B cell (primary cell): Measurements from ENCODE around the gene CCDC136. TPM values are rescaled to one million over a fixed set of nuclear protein-coding genes. Genes with fewer than 3 reads are reported as not detected.
A peak's percentile ranks its signal among the peaks of the same experiment; 100 is the strongest.

ENCODE experiments used
- ATAC-seq: fragments of 200-7000 bp; cut with Tn5 transposase; one replicate; pipeline ENCODE4 v1.10.0; 2021; ENCODE audit warnings: low read depth, mild to moderate bottlenecking, moderate number of reproducible peaks, moderate library complexity
- CTCF ChIA-PET: fragments of 350-600 bp; sonication (Branson Sonifier 250); formaldehyde crosslinking; loops from one replicate; lab custom pipeline; 2021; ENCODE audit warnings: antibody characterized with exemption, inconsistent platforms; lab: Charles Lee
- POLR2A ChIA-PET: fragments of 350-600 bp; sonication (Branson Sonifier 250); formaldehyde crosslinking; loops from one replicate; lab custom pipeline; 2021; ENCODE audit warnings: antibody characterized with exemption; lab: Charles Lee
- DNase-seq: peaks from one replicate; pipeline ENCODE4 v3.0.0; 2013
- H2AFZ ChIP-seq: 2 replicates; pipeline ENCODE4 v1.6.1; 2012; ENCODE audit warnings: mild to moderate bottlenecking, low read depth, low read length; ENCODE audit not compliant: insufficient read depth, poor library complexity, severe bottlenecking
- H3K27ac ChIP-seq, 2 donors: 1 replicate in 1 of 2; 2 replicates in 1 of 2; pipeline ENCODE4 v1.5.1; 2012 to 2013; ENCODE audit warnings: low read length in 2 of 2, mild to moderate bottlenecking in 2 of 2, moderate library complexity in 1 of 2
- H3K27me3 ChIP-seq, 4 experiments: fragments of 200-600 bp in 1 of 4; sonication (generic) in 1 of 4; replicated peaks in 1 of 4; 1 replicate in 2 of 4; 2 replicates in 2 of 4; pipeline versions ENCODE4 v1.6.1 to v1.7.0; 2013 to 2016; ENCODE audit warnings: low read length in 3 of 4, mild to moderate bottlenecking in 2 of 4, mixed read lengths in 1 of 4, moderate library complexity in 1 of 4; ENCODE audit not compliant: insufficient read depth in 4 of 4, control insufficient read depth in 3 of 4; ENCODE audit errors: control extremely low read depth in 1 of 4
- H3K36me3 ChIP-seq, 2 experiments: replicated peaks in 1 of 2; 1 replicate in 1 of 2; 2 replicates in 1 of 2; pipeline versions ENCODE4 v1.6.1 to v1.7.1; 2013; ENCODE audit warnings: low read length in 1 of 2; ENCODE audit not compliant: insufficient read depth in 2 of 2, control insufficient read depth in 1 of 2; ENCODE audit errors: control extremely low read depth in 1 of 2, extremely low read depth in 1 of 2
- H3K4me1 ChIP-seq, 2 donors: fragments of 200-600 bp in 1 of 2; sonication (generic) in 1 of 2; 1 replicate in 1 of 2; 2 replicates in 1 of 2; pipeline versions ENCODE4 v1.5.1 to v1.6.1; 2013 to 2017; ENCODE audit warnings: low read length in 2 of 2; ENCODE audit not compliant: control insufficient read depth in 2 of 2, insufficient read depth in 2 of 2
- H3K4me2 ChIP-seq: replicated peaks from 2 replicates; pipeline ENCODE3; 2012; ENCODE audit warnings: mild to moderate bottlenecking, low read depth, low read length; ENCODE audit not compliant: poor library complexity, severe bottlenecking
- H3K4me3 ChIP-seq, 5 experiments: fragments of 200-600 bp in 1 of 5; sonication (generic) in 1 of 5; 1 replicate in 3 of 5; 2 replicates in 2 of 5; pipeline versions ENCODE4 v1.5.1 to v1.7.0; 2011 to 2016; ENCODE audit warnings: low read length in 4 of 5, mild to moderate bottlenecking in 4 of 5, low read depth in 2 of 5, control low read depth in 1 of 5, moderate library complexity in 1 of 5; ENCODE audit not compliant: insufficient read depth in 1 of 5; ENCODE audit errors: control extremely low read depth in 1 of 5, extremely low read depth in 1 of 5
- H3K79me2 ChIP-seq: fragments of 200-600 bp; sonication (generic); one replicate; pipeline ENCODE4 v1.6.0; 2016; ENCODE audit warnings: low read length; ENCODE audit not compliant: control insufficient read depth, insufficient read depth
- H3K9ac ChIP-seq: fragments of 200-600 bp; sonication (generic); 2 replicates; pipeline ENCODE4 v1.6.1; 2017; ENCODE audit warnings: mild to moderate bottlenecking, low read length, moderate library complexity
- H3K9me3 ChIP-seq, 3 donors: one replicate each; pipeline versions ENCODE4 v1.6.1 to v1.7.1; 2013; ENCODE audit warnings: low read length in 2 of 3; ENCODE audit not compliant: control insufficient read depth in 2 of 3, insufficient read depth in 1 of 3; ENCODE audit errors: control extremely low read depth in 1 of 3
- H4K20me1 ChIP-seq: 2 replicates; pipeline ENCODE4 v1.6.0; 2012; ENCODE audit warnings: mild to moderate bottlenecking, low read length; ENCODE audit not compliant: insufficient read depth, control insufficient read depth, poor library complexity, severe bottlenecking
- H3K27ac Mint-ChIP-seq: one replicate; pipeline ENCODE4 v1.8.0; 2021; ENCODE audit warnings: mixed read lengths
- H3K27me3 Mint-ChIP-seq: one replicate; pipeline ENCODE4 v1.8.0; 2021; ENCODE audit warnings: mixed read lengths
- H3K4me1 Mint-ChIP-seq: one replicate; pipeline ENCODE4 v1.8.0; 2021; ENCODE audit warnings: mixed read lengths
- H3K4me3 Mint-ChIP-seq: one replicate; pipeline ENCODE4 v1.8.0; 2021; ENCODE audit warnings: mixed read lengths
- H3K9me3 Mint-ChIP-seq: one replicate; pipeline ENCODE4 v1.8.0; 2022; ENCODE audit warnings: mixed read lengths; ENCODE audit not compliant: insufficient read depth
- CTCF ChIP-seq: fragments of 200-600 bp; IDR thresholded peaks from one replicate; pipeline ENCODE4 v1.8.0; 2022; ENCODE audit warnings: antibody characterized with exemption, mild to moderate bottlenecking
- EZH2 ChIP-seq: IDR thresholded peaks from 2 replicates; pipeline ENCODE4 v1.6.1; 2012; ENCODE audit warnings: borderline replicate concordance, low read depth, mild to moderate bottlenecking, moderate library complexity, low read length; ENCODE audit not compliant: insufficient read depth, poor library complexity, severe bottlenecking
- WGBS: methylation state at CpG from one replicate; pipeline ENCODE4 v1.1.5; 2013; ENCODE audit warnings: missing lambda C conversion rate; ENCODE audit not compliant: insufficient coverage; 5-methylcytosine and 5-hydroxymethylcytosine counted together
- intact Hi-C: fragments of 100-400 bp; cut with micrococcal nuclease; formaldehyde crosslinking; loops from one replicate; pipeline ENCODE4 v1.10.0; 2022
- polyA plus RNA-seq: library from polyadenylated mRNA; depleted of rRNA; stranded (reverse); fragments of >200 nt; gene quantifications from 2 replicates; pipeline ENCODE4 v1.2.3, GENCODE V29; 2012
- total RNA-seq, 2 donors: library from RNA; stranded (reverse); fragments of 120-200 nt in 1 of 2; gene quantifications; 1 replicate in 1 of 2; 2 replicates in 1 of 2; pipeline versions ENCODE4 v1.2.3 to v1.2.4, GENCODE V29; 2013 to 2022

CCDC136 gene
- total and polyA plus RNA-seq, 2 donors (not counting 1 experiment from before 2014, with no cell fraction given) = 2.2 to 13.9 TPM

- H3K4me1 Mint-ChIP-seq = peaks cover 9% of the 10 kb centered on the region
- H3K9me3 Mint-ChIP-seq = no peaks in the 10 kb centered on the region
- no peaks in the 10 kb centered on the region for H3K27me3 ChIP-seq
- H3K27ac ChIP-seq = no peak overlapping the region
- no peaks in the 10 kb centered on the region for H3K9me3 ChIP-seq
- peak overlapping the region; percentile 80 for H3K4me3 Mint-ChIP-seq
- ATAC-seq = peak; percentile 28
- POLR2A ChIA-PET = interaction anchor here (1.0 kb wide), 1 partner anchor 51 kb away, joined by 3 read pairs; the partner anchor contains the start of gene CALU
- H4K20me1 ChIP-seq = no peaks in the 10 kb centered on the region
- H3K9ac ChIP-seq = peak overlapping the region; percentile 84
- DNase-seq = peak; percentile 43
- H2AFZ ChIP-seq = peak overlapping the region; percentile 96
- peak overlapping the region in 4 of 5 experiments; percentile 71 to 87 (median 78) for H3K4me3 ChIP-seq
- H3K4me2 ChIP-seq = peak overlapping the region; percentile 100
- H3K27ac Mint-ChIP-seq = peak overlapping the region; percentile 52
- no peaks in the 10 kb centered on the region for H3K27me3 Mint-ChIP-seq
- CTCF ChIA-PET = no interaction called here
- H3K36me3 ChIP-seq = no peaks in the 10 kb centered on the region
- 19% methylated on average over 39 of the region's 45 CpGs for WGBS
- TF ChIP-seq EZH2 (no peak), CTCF (no peak)
- no peaks in the 10 kb centered on the region for H3K79me2 ChIP-seq
- intact Hi-C loops = loop anchor here (1.0 to 2.0 kb wide), 3 partner anchors 51 to 93 kb away; partner anchors contain the start of genes ATP6V1F and CALU
- H3K4me1 ChIP-seq = peaks cover 9 to 15% of the 10 kb centered on the region in 2 donors
Observed at GRCh38 chr7:128790315-128791041, 1.3 kb upstream of the CCDC136 start.

GRCh38 chr7:128791972-128792327, 182 bp downstream of the CCDC136 start:
- peak overlapping the region; percentile 100 for H3K4me2 ChIP-seq
- Mint-ChIP-seq H3K27ac (no peak overlapping the region), H3K4me1 (peaks cover 9% of the 10 kb centered on the region), H3K9me3 (no peaks in the 10 kb centered on the region), H3K27me3 (no peaks in the 10 kb centered on the region), H3K4me3 (peak overlapping the region; percentile 84)
- WGBS = 17% methylated on average over 1 of the region's 9 CpGs
- peaks cover 9 to 15% of the 10 kb centered on the region in 2 donors for H3K4me1 ChIP-seq
- no peaks in the 10 kb centered on the region for H4K20me1 ChIP-seq
- peak overlapping the region; percentile 96 for H2AFZ ChIP-seq
- TF ChIP-seq CTCF (no peak), EZH2 (no peak)
- ChIA-PET CTCF (interaction anchor here (1.2 to 1.3 kb wide), 2 partner anchors 11 to 50 kb away, joined by 3 read pairs; no protein-coding TSS in a partner anchor), POLR2A (interaction anchor here (0.7 kb wide), 1 partner anchor 14 kb away, joined by 9 read pairs; no protein-coding TSS in a partner anchor)
- H3K4me3 ChIP-seq = peak overlapping the region in 4 of 5 experiments; percentile 66 to 87 (median 78)
- H3K9me3 ChIP-seq = no peaks in the 10 kb centered on the region
- peak overlapping the region; percentile 84 for H3K9ac ChIP-seq
- ATAC-seq (no peak), DNase-seq (no peak)
- no peaks in the 10 kb centered on the region for H3K36me3 ChIP-seq
- H3K79me2 ChIP-seq = no peaks in the 10 kb centered on the region
- H3K27me3 ChIP-seq = no peaks in the 10 kb centered on the region
- intact Hi-C loops = loop anchor here (1.0 to 2.0 kb wide), 3 partner anchors 53 to 91 kb away; partner anchors contain the start of genes ATP6V1F and CALU
- no peak overlapping the region for H3K27ac ChIP-seq
